GM12872 (cell line): Measurements from ENCODE around the gene DACT2.

Experiments used
- CTCF ChIP-seq: IDR thresholded peaks from 3 replicates; pipeline ENCODE4 v1.5.1; 2011; ENCODE audit warnings: low read depth, mild to moderate bottlenecking, low read length, moderate library complexity; ENCODE audit not compliant: insufficient read depth

The DACT2 gene

GRCh38 chr6:168355716-168356522, 36.3 kb upstream of the DACT2 start:
- no peak for TF ChIP-seq CTCF

GRCh38 chr6:168354338-168354737, 34.8 kb upstream of the DACT2 start:
- TF ChIP-seq CTCF = no peak

GRCh38 chr6:168353041-168353440, 33.5 kb upstream of the DACT2 start:
- no peak for TF ChIP-seq CTCF

GRCh38 chr6:168352096-168352495, 32.5 kb upstream of the DACT2 start:
- TF ChIP-seq CTCF = no peak

- no peak for TF ChIP-seq CTCF
Observed at GRCh38 chr6:168349718-168350210, 30.2 kb upstream of the DACT2 start.

GRCh38 chr6:168348186-168348585, 28.6 kb upstream of the DACT2 start:
- TF ChIP-seq CTCF = no peak

- TF ChIP-seq CTCF = no peak
Observed at GRCh38 chr6:168347615-168348014, 28.0 kb upstream of the DACT2 start.
